HCT116 (cell line): ENCODE measurements around the gene SDHD. TPM values are rescaled to one million over a fixed set of nuclear protein-coding genes. Genes with fewer than 3 reads are reported as not detected.

Experiments used
- ATAC-seq: fragments of 200-7000 bp; cut with Tn5 transposase; 2 replicates; pipeline ENCODE4 v1.9.1; 2020; ENCODE audit warnings: mild to moderate bottlenecking, moderate library complexity
- BruUV-seq: library from RNA; stranded (reverse); fragments of 400-500 nt; replicated peaks from 2 replicates; lab custom pipeline; 2021; lab: Mats Ljungman, UMichigan
- CTCF ChIA-PET: fragments of 300-600 bp; sonication (Branson Sonifier 250); formaldehyde crosslinking; loops from one replicate; lab custom pipeline; 2021; ENCODE audit warnings: antibody characterized with exemption; lab: Charles Lee
- POLR2A ChIA-PET: fragments of 300-600, 350-600 bp; sonication (Branson Sonifier 250); formaldehyde crosslinking; loops from one replicate; lab custom pipeline; 2021; ENCODE audit warnings: antibody characterized with exemption; lab: Charles Lee
- RAD21 ChIA-PET, 2 experiments: fragments of 300-600 bp; sonication (Branson Sonifier 250); formaldehyde crosslinking; loops; one replicate each; lab custom pipeline; 2023; ENCODE audit warnings: low total read pairs in 2 of 2; ENCODE audit not compliant: uncharacterized antibody in 2 of 2, unreplicated experiment in 2 of 2, low non-redundant PET in 1 of 2; lab: Charles Lee
- DNase-seq: peaks from one replicate; pipeline ENCODE4 v3.0.0-alpha.2; 2010; ENCODE audit warnings: low read depth, low spot score
- H2AFZ ChIP-seq: fragments of 200-600 bp; shearing (Covaris generic), sonication (generic); 2 replicates; pipeline ENCODE4 v1.6.1; 2017; ENCODE audit warnings: low read depth, mixed run types, mixed read lengths, antibody characterized with exemption, low read length; ENCODE audit not compliant: poor library complexity, severe bottlenecking
- H3K27ac ChIP-seq: 2 replicates; pipeline ENCODE4 v1.5.1; 2012; ENCODE audit warnings: low read depth, low read length
- H3K27me3 ChIP-seq: fragments of 200-600 bp; sonication (generic); 2 replicates; pipeline ENCODE4 v1.6.1; 2016; ENCODE audit warnings: mixed run types, low read length, mixed read lengths; ENCODE audit not compliant: insufficient read depth
- H3K36me3 ChIP-seq, 2 experiments: fragments of 200-500 bp in 1 of 2; fragments of 200-600 bp in 1 of 2; sonication (Bioruptor generic) in 1 of 2; sonication (generic) in 1 of 2; 2 replicates each; pipeline versions ENCODE4 v1.5.1 to v1.6.1; 2014 to 2016; ENCODE audit warnings: low read length in 2 of 2, inconsistent platforms in 1 of 2, mixed read lengths in 1 of 2, mixed run types in 1 of 2; ENCODE audit not compliant: insufficient read depth in 2 of 2, control insufficient read depth in 1 of 2
- H3K4me1 ChIP-seq, 2 experiments: fragments of 200-600 bp in 1 of 2; sonication (generic) in 1 of 2; 2 replicates each; pipeline versions ENCODE4 v1.5.1 to v1.6.1; 2012 to 2017; ENCODE audit warnings: low read length in 2 of 2, inconsistent platforms in 1 of 2, mild to moderate bottlenecking in 1 of 2, mixed read lengths in 1 of 2, mixed run types in 1 of 2, moderate library complexity in 1 of 2; ENCODE audit not compliant: insufficient read depth in 2 of 2, control insufficient read depth in 1 of 2
- H3K4me2 ChIP-seq: fragments of 200-600 bp; sonication (generic); 2 replicates; pipeline ENCODE4 v1.6.1; 2017; ENCODE audit warnings: mixed run types, low read length, mixed read lengths
- H3K4me3 ChIP-seq, 2 experiments: fragments of 200-600 bp in 1 of 2; sonication (generic) in 1 of 2; replicated peaks in 1 of 2; 2 replicates each; pipeline ENCODE4 v1.5.1; 2011 to 2016; ENCODE audit warnings: low read length in 2 of 2, control low read depth in 1 of 2, low read depth in 1 of 2, mild to moderate bottlenecking in 1 of 2, mixed read lengths in 1 of 2, mixed run types in 1 of 2
- H3K79me2 ChIP-seq: fragments of 200-600 bp; sonication (generic); 2 replicates; pipeline ENCODE4 v1.6.1; 2017; ENCODE audit warnings: mild to moderate bottlenecking, mixed run types, low read length, moderate library complexity, mixed read lengths; ENCODE audit not compliant: insufficient read depth
- H3K9ac ChIP-seq: fragments of 200-600 bp; sonication (generic); 2 replicates; pipeline ENCODE4 v1.6.1; 2016; ENCODE audit warnings: low read length, mixed read lengths
- H3K9me2 ChIP-seq: fragments of 200-600 bp; sonication (generic), shearing (Covaris generic); 2 replicates; pipeline ENCODE4 v1.6.1; 2017; ENCODE audit warnings: mixed run types, mild to moderate bottlenecking, moderate library complexity; ENCODE audit not compliant: insufficient read depth
- H3K9me3 ChIP-seq, 2 experiments: fragments of 200-500 bp in 1 of 2; fragments of 200-600 bp in 1 of 2; sonication (Bioruptor generic) in 1 of 2; sonication (generic) in 1 of 2; 2 replicates each; pipeline ENCODE4 v1.6.1; 2014 to 2017; ENCODE audit warnings: low read length in 2 of 2, mixed read lengths in 2 of 2, inconsistent platforms in 1 of 2, low read depth in 1 of 2, mild to moderate bottlenecking in 1 of 2, mixed run types in 1 of 2, moderate library complexity in 1 of 2; ENCODE audit not compliant: control insufficient read depth in 1 of 2, insufficient read depth in 1 of 2
- H4K20me1 ChIP-seq: fragments of 200-600 bp; sonication (generic), shearing (Covaris generic); 2 replicates; pipeline ENCODE4 v1.6.1; 2017; ENCODE audit warnings: mixed run types, mild to moderate bottlenecking, moderate library complexity; ENCODE audit not compliant: insufficient read depth
- CTCF ChIP-seq, 3 experiments: fragments of 200-600 bp in 1 of 3; sonication (generic) in 1 of 3; IDR thresholded peaks in 2 of 3; conservative IDR thresholded peaks in 1 of 3; 2 replicates each; pipeline ENCODE4 v1.5.1; 2012 to 2017; ENCODE audit warnings: low read depth in 2 of 3, low read length in 2 of 3, antibody characterized with exemption in 1 of 3, borderline replicate concordance in 1 of 3, control low read depth in 1 of 3, mild to moderate bottlenecking in 1 of 3, mixed read lengths in 1 of 3, mixed run types in 1 of 3, moderate library complexity in 1 of 3; ENCODE audit not compliant: insufficient read depth in 1 of 3
- EGR1 ChIP-seq: IDR thresholded peaks from 2 replicates; pipeline ENCODE4 v1.6.1; 2012; ENCODE audit warnings: low read depth
- JUND ChIP-seq: IDR thresholded peaks from 2 replicates; pipeline ENCODE4 v1.6.1; 2012
- MAX ChIP-seq: IDR thresholded peaks from 2 replicates; pipeline ENCODE4 v1.6.1; 2012
- POLR2AphosphoS5 ChIP-seq: IDR thresholded peaks from 2 replicates; pipeline ENCODE4 v1.6.1; 2011; ENCODE audit warnings: mild to moderate bottlenecking, low read depth, low read length, moderate library complexity
- SP1 ChIP-seq: IDR thresholded peaks from 2 replicates; pipeline ENCODE4 v1.6.1; 2012; ENCODE audit warnings: low read depth
- TCF7L2 ChIP-seq: IDR thresholded peaks from 2 replicates; pipeline ENCODE4 v1.7.0; 2011; ENCODE audit warnings: borderline replicate concordance, inconsistent platforms; ENCODE audit not compliant: insufficient read depth, insufficient read length; ENCODE audit errors: extremely low read depth
- ZBTB33 ChIP-seq: IDR thresholded peaks from 2 replicates; pipeline ENCODE4 v1.6.1; 2011; ENCODE audit warnings: mild to moderate bottlenecking, low read length, moderate library complexity; ENCODE audit not compliant: insufficient replicate concordance; ENCODE audit errors: extremely low read depth
- ZFX ChIP-seq: fragments of 450-650 bp; IDR thresholded peaks from 2 replicates; pipeline ENCODE4 v1.6.1; 2017
- ZNF274 ChIP-seq: fragments of 200-500 bp; sonication (Bioruptor generic); IDR thresholded peaks from 2 replicates; pipeline ENCODE4 v1.6.1; 2014; ENCODE audit warnings: mild to moderate bottlenecking, low read depth, low read length, inconsistent platforms
- intact Hi-C: fragments of 100-400 bp; cut with micrococcal nuclease; formaldehyde crosslinking; loops from 2 replicates; pipeline ENCODE4 v1.10.0; 2022
- total RNA-seq: library from RNA; stranded (reverse); gene quantifications from one replicate; pipeline ENCODE4 v1.2.1, GENCODE V29; 2021; ENCODE audit not compliant: unreplicated experiment

Gene SDHD
- total RNA-seq, 1 experiment from 2014 or later: 129 TPM

DNA sequence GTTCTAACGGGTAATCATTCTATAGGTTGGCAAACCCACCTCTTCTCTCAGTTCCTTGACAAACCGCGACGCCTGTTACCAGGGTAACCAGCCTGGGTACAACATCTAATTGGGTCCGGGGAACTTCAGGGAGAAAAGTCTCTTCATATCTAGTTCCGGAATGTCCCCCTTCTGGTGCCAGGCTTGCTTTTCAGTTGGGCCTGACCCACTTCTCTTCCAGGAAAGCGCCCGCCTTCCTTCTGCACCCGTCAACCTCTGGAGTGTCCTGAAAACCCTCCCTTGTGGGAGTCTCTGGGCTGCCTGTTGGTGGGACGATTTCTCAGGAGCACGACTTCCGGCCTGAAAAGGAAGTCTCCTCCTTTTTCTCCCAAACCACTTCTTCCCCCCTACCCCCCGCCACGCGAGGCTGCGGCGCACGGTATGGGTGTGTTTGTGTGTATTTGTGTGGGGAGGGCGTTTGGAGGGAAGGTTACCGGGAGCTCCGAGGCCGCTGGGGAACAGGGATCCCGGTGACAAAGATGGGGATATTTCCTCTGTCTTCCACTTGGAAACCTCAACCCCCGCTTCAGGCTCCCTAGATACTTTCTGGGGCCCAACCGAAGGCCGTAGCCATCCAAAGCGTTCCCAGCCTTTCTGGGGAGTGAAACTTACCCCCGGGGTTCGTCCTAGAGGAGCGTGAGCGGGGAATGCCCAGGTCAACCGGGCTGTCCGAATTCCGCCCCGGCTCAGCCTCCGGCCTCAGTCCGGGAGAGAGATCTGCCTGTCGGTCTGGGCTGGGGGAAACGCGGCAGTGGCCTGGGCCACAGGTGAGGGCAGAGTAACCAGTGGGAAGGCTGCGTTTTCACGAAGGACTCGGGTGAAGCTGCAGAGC lies 12.5 kb upstream of the SDHD start, which contains the start of the genes NKAPD1 and PIH1D2 (continued):
- TF ChIP-seq TCF7L2: no peak
- no peak for TF ChIP-seq JUND
- peak; percentile 81 for TF ChIP-seq MAX
- no peak for TF ChIP-seq ZNF274
- TF ChIP-seq, all 23 proteins: peak for 13

GRCh38 chr11:112082729-112083128 lies 3.9 kb upstream of the SDHD start:
- Histone ChIP-seq H4K20me1 (no peaks in the 10 kb centered on the region), H3K4me2 (no peak overlapping the region), H3K27me3 (no peaks in the 10 kb centered on the region), H2AFZ (no peak overlapping the region), H3K4me3 (no peak overlapping the region), H3K4me1 (peaks cover 0 to 11% of the 10 kb centered on the region in 2 experiments; a peak in 2 of 4 replicates), H3K9me2 (no peaks in the 10 kb centered on the region), H3K36me3 (peaks cover 45 to 54% of the 10 kb centered on the region in 2 experiments), H3K9me3 (no peaks in the 10 kb centered on the region), H3K79me2 (peaks cover 40% of the 10 kb centered on the region), H3K27ac (no peak overlapping the region), H3K9ac (no peak overlapping the region)
- ATAC-seq (no peak), DNase-seq (no peak)
- POLR2A ChIA-PET: no interaction called here
- TF ChIP-seq CTCF (IDR thresholded peaks at IDR 0.05 in 2 of 3, conservative IDR thresholded peaks at IDR 0.05 in 1 of 3; ENCODE audit: borderline replicate concordance in 1 of 3, insufficient read depth in 1 of 3, low read depth in 2 of 3, low read length in 2 of 3) (no peak), ZFX (no peak), ZBTB33 (no peak), EGR1 (no peak), SP1 (no peak), POLR2AphosphoS5 (peak; percentile 42; the same call in 1 of the 2 replicates)
- BruUV-seq: no TSS peak
- RAD21 ChIA-PET: no interaction called here
- intact Hi-C loops: no loop called here
- CTCF ChIA-PET: no interaction called here
